Fibroblast of the aortic adventitia (primary cell): ENCODE data around the gene GABRG3. TPM values are rescaled to one million over a fixed set of nuclear protein-coding genes. Genes with fewer than 3 reads are reported as not detected.

Experiments
- DNase-seq: peaks from one replicate; pipeline ENCODE4 v3.0.0-alpha.2; 2010; ENCODE audit warnings: low read depth
- H3K4me3 ChIP-seq: 2 replicates; pipeline ENCODE4 v1.5.1; 2011; ENCODE audit warnings: low read depth, mild to moderate bottlenecking, control low read depth, low read length, moderate library complexity
- CTCF ChIP-seq: IDR thresholded peaks from 2 replicates; pipeline ENCODE4 v1.5.1; 2011; ENCODE audit warnings: mild to moderate bottlenecking, low read length, control low read depth, inconsistent platforms; ENCODE audit not compliant: insufficient read depth
- total RNA-seq: library from RNA; depleted of rRNA; stranded (reverse); fragments of >200 nt; gene quantifications from 2 replicates; pipeline ENCODE4 v1.2.3, GENCODE V29; 2012; ENCODE audit warnings: low replicate concordance

GABRG3 gene
- total RNA-seq, 1 donor = not detected

GRCh38 chr15:27382361-27383025 lies 411.5 kb downstream of the GABRG3 start:
- TF ChIP-seq CTCF = no peak
- no peak overlapping the region for H3K4me3 ChIP-seq
- no peak for DNase-seq

- no peak for DNase-seq
- no peak overlapping the region for H3K4me3 ChIP-seq
- no peak for TF ChIP-seq CTCF
These were observed 412.7 kb downstream of the GABRG3 start for GRCh38 chr15:27383726-27384125.

- TF ChIP-seq CTCF = no peak
- H3K4me3 ChIP-seq = no peak overlapping the region
- no peak for DNase-seq
These were observed 421.2 kb downstream of the GABRG3 start for GRCh38 chr15:27392163-27392562.

GRCh38 chr15:27396521-27396920 lies 425.5 kb downstream of the GABRG3 start:
- DNase-seq = no peak
- no peak for TF ChIP-seq CTCF
- H3K4me3 ChIP-seq = no peak overlapping the region

- DNase-seq = no peak
- no peak for TF ChIP-seq CTCF
- H3K4me3 ChIP-seq = no peak overlapping the region
These were observed 426.0 kb downstream of the GABRG3 start for GRCh38 chr15:27396996-27397395.

GRCh38 chr15:27398631-27399161 lies 427.7 kb downstream of the GABRG3 start:
- DNase-seq = no peak
- TF ChIP-seq CTCF = no peak
- no peak overlapping the region for H3K4me3 ChIP-seq

- DNase-seq = no peak
- TF ChIP-seq CTCF = no peak
- H3K4me3 ChIP-seq = no peak overlapping the region
These were observed 428.3 kb downstream of the GABRG3 start for GRCh38 chr15:27399241-27399640.
